ENCODE measurements around the gene NR4A1.
"Not testable (repeated sequence)": the region's sequence is repeated elsewhere in the genome, so short reads cannot be mapped to it uniquely, and the experiment has no call there.

The NR4A1 gene

GRCh38 chr12:52097045-52097666 lies 45.9 kb downstream of the NR4A1 start:
- DNase-seq (ENCODE audit: low read depth in 2 of 2): no peak

- DNase-seq (ENCODE audit: low read depth in 2 of 2): not testable (repeated sequence)
Observed at GRCh38 chr12:52104431-52105089, 53.3 kb downstream of the NR4A1 start.
